ENCODE measurements around the gene SSBP3.

- no peak for TF ChIP-seq POLR2A (IDR thresholded peaks at IDR 0.05)
- no peak for TF ChIP-seq CTCF (IDR thresholded peaks at IDR 0.05)
Observed at GRCh38 chr1:54413295-54413694, 7.1 kb upstream of the SSBP3 start.

All from body of pancreas (tissue), 4 donors.